ENCODE results near the gene PXT1.

PXT1 gene

DNA sequence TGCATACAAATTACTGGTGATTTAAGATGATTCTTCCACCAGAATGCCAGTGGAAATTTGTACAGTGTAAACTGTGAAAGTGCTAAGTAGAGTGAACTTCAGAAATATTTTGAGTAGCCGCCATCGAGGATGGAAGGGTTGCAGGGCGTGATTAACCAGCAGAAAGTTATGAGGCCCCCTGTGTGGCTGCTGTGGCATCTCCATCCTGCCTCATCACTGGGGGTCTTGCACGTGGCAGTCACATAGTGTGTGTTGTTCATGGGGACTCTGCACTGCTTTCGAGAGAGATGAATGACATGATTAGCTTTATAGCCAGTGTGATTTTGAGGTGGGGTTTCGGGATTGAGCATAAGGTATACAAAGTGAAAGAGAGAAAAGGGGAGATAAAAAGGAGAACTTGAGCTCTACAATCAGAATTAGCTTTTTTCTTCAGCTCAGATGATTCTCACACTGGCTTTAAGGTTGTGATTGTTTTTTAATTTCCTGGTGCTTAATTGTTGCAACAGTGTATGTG is 26.6 kb upstream of the PXT1 start:
- Histone ChIP-seq H3K27me3 (ENCODE audit: insufficient read depth, low read length, poor library complexity) (no peaks in the 10 kb centered on the region), H3K4me1 (ENCODE audit: control insufficient read depth, low read depth, low read length) (no peaks in the 10 kb centered on the region), H2BK15ac (replicated peaks; ENCODE audit: low read depth) (no peak overlapping the region), H4K5ac (ENCODE audit: low read length) (no peak overlapping the region), H3K4me3 (ENCODE audit: low read length) (no peak overlapping the region), H3K18ac (ENCODE audit: low read length) (no peak overlapping the region), H3K9ac (ENCODE audit: low read length) (no peak overlapping the region), H3K23ac (ENCODE audit: low read length) (no peak overlapping the region), H3K79me1 (ENCODE audit: low read length) (peaks cover 10% of the 10 kb centered on the region), H3K27ac (ENCODE audit: low read depth, low read length) (no peak overlapping the region), H3K36me3 (ENCODE audit: control insufficient read depth, insufficient read depth, low read length) (no peaks in the 10 kb centered on the region), H3K56ac (ENCODE audit: low read length) (no peak overlapping the region), H2AK5ac (ENCODE audit: low read length) (no peak overlapping the region), H3K4ac (ENCODE audit: low read depth, low read length) (no peak overlapping the region), H4K8ac (ENCODE audit: low read depth, low read length) (no peak overlapping the region), H3K79me2 (ENCODE audit: control insufficient read depth, insufficient read depth, low read length) (peaks cover 9% of the 10 kb centered on the region), H2BK5ac (ENCODE audit: low read length) (no peak overlapping the region), H3K4me2 (ENCODE audit: low read length) (no peak overlapping the region), H2BK120ac (ENCODE audit: low read depth, low read length) (no peak overlapping the region)
- no peak for DNase-seq
- no CpG with 5 or more reads among the region's 6 CpGs for WGBS (ENCODE audit: extremely low coverage, insufficient coverage, low lambda C conversion rate)

DNA sequence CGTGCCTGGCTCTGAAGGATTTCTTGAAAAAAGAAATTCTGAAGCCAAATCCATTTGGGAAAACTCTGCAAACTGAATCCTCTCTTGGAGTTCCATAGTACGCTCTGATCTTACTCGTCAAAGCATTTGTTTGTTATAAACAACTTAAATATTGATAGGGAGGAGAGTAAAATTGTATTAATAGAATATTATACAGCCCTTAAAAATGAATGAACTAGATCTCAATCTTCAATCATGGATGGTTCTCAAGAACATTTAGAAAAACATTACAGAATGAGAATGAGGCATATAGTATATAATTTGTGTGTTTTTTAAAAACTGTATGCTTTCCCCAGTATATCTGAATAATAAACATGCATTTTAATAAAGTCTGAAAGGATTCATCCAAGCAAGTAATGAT is 25.0 kb upstream of the PXT1 start:
- Histone ChIP-seq H3K18ac (ENCODE audit: low read length) (no peak overlapping the region), H4K5ac (ENCODE audit: low read length) (no peak overlapping the region), H2AK5ac (ENCODE audit: low read length) (no peak overlapping the region), H3K36me3 (ENCODE audit: control insufficient read depth, insufficient read depth, low read length) (no peaks in the 10 kb centered on the region), H3K4me1 (ENCODE audit: control insufficient read depth, low read depth, low read length) (no peaks in the 10 kb centered on the region), H2BK15ac (replicated peaks; ENCODE audit: low read depth) (no peak overlapping the region), H3K79me2 (ENCODE audit: control insufficient read depth, insufficient read depth, low read length) (peaks cover 16% of the 10 kb centered on the region), H3K27me3 (ENCODE audit: insufficient read depth, low read length, poor library complexity) (no peaks in the 10 kb centered on the region), H3K56ac (ENCODE audit: low read length) (no peak overlapping the region), H3K23ac (ENCODE audit: low read length) (no peak overlapping the region), H3K4me3 (ENCODE audit: low read length) (no peak overlapping the region), H4K8ac (ENCODE audit: low read depth, low read length) (no peak overlapping the region), H3K4me2 (ENCODE audit: low read length) (no peak overlapping the region), H3K27ac (ENCODE audit: low read depth, low read length) (no peak overlapping the region), H2BK5ac (ENCODE audit: low read length) (no peak overlapping the region), H2BK120ac (ENCODE audit: low read depth, low read length) (no peak overlapping the region), H3K4ac (ENCODE audit: low read depth, low read length) (no peak overlapping the region), H3K9ac (ENCODE audit: low read length) (no peak overlapping the region), H3K79me1 (ENCODE audit: low read length) (peaks cover 10% of the 10 kb centered on the region)
- no peak for DNase-seq
- no CpG with 5 or more reads among the region's 3 CpGs for WGBS (ENCODE audit: extremely low coverage, insufficient coverage, low lambda C conversion rate)

DNA sequence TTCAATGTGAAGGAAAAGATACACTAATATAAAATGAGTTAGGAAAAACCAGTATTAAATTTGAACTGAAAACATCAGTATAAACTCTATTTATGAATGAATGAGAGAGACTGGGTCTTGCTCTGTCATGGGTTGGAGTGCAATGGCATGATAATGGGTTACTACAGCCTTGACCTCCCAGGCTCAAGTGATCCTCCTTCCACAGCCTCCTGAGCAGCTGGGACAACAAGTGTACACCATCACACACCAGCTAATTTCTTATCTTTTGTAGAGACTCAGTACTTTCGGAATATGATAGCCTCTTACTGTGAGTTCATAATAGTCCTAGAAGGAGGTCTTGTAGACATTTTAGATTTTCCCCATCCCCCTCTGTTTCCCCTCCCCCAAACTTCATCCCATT is 21.6 kb upstream of the PXT1 start:
- no peak overlapping the region for H4K5ac ChIP-seq (ENCODE audit: low read length)
- no peak overlapping the region for H4K8ac ChIP-seq (ENCODE audit: low read depth, low read length)
- no peaks in the 10 kb centered on the region for H3K4me1 ChIP-seq (ENCODE audit: control insufficient read depth, low read depth, low read length)
- peaks cover 16% of the 10 kb centered on the region for H3K79me2 ChIP-seq (ENCODE audit: control insufficient read depth, insufficient read depth, low read length)
- H2BK5ac ChIP-seq (ENCODE audit: low read length) = no peak overlapping the region
- H3K4me3 ChIP-seq (ENCODE audit: low read length) = no peak overlapping the region
- H3K4me2 ChIP-seq (ENCODE audit: low read length) = no peak overlapping the region
- no CpG with 5 or more reads among the region's 1 CpG for WGBS (ENCODE audit: extremely low coverage, insufficient coverage, low lambda C conversion rate)
- H3K9ac ChIP-seq (ENCODE audit: low read length) = no peak overlapping the region
- H2BK120ac ChIP-seq (ENCODE audit: low read depth, low read length) = no peak overlapping the region
- no peak overlapping the region for H2BK15ac ChIP-seq (replicated peaks; ENCODE audit: low read depth)
- no peak overlapping the region for H3K4ac ChIP-seq (ENCODE audit: low read depth, low read length)
- H3K36me3 ChIP-seq (ENCODE audit: control insufficient read depth, insufficient read depth, low read length) = no peaks in the 10 kb centered on the region
- H2AK5ac ChIP-seq (ENCODE audit: low read length) = no peak overlapping the region
- no peaks in the 10 kb centered on the region for H3K27me3 ChIP-seq (ENCODE audit: insufficient read depth, low read length, poor library complexity)
- peaks cover 7% of the 10 kb centered on the region for H3K79me1 ChIP-seq (ENCODE audit: low read length)
- no peak overlapping the region for H3K23ac ChIP-seq (ENCODE audit: low read length)
- no peak overlapping the region for H3K56ac ChIP-seq (ENCODE audit: low read length)
- H3K27ac ChIP-seq (ENCODE audit: low read depth, low read length) = no peak overlapping the region
- no peak for DNase-seq
- no peak overlapping the region for H3K18ac ChIP-seq (ENCODE audit: low read length)

DNA sequence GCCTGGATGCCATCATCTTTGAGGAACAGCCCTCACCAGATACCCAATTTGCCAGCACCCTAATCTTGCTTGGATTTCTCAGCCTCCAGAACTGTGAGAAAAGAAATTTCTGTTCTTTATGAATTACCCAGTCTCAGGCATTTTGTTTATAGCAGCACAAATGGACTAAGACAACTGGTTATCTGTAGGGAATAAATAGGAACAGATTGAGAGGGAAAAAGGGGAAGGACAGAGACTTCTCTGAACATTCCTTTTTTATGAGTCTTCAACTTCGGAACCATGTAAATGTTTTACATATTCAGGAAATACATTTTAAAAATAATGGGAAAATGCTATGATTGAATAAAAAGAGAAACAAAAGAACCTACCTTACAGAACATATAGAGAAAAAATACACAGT is 21.0 kb upstream of the PXT1 start:
- Histone ChIP-seq H3K4ac (ENCODE audit: low read depth, low read length) (no peak overlapping the region), H3K23ac (ENCODE audit: low read length) (no peak overlapping the region), H4K8ac (ENCODE audit: low read depth, low read length) (no peak overlapping the region), H3K4me3 (ENCODE audit: low read length) (no peak overlapping the region), H4K5ac (ENCODE audit: low read length) (no peak overlapping the region), H2BK120ac (ENCODE audit: low read depth, low read length) (no peak overlapping the region), H3K36me3 (ENCODE audit: control insufficient read depth, insufficient read depth, low read length) (no peaks in the 10 kb centered on the region), H3K27me3 (ENCODE audit: insufficient read depth, low read length, poor library complexity) (no peaks in the 10 kb centered on the region), H3K4me1 (ENCODE audit: control insufficient read depth, low read depth, low read length) (no peaks in the 10 kb centered on the region), H2AK5ac (ENCODE audit: low read length) (no peak overlapping the region), H3K79me2 (ENCODE audit: control insufficient read depth, insufficient read depth, low read length) (peaks cover 13% of the 10 kb centered on the region), H2BK5ac (ENCODE audit: low read length) (no peak overlapping the region), H3K56ac (ENCODE audit: low read length) (no peak overlapping the region), H3K4me2 (ENCODE audit: low read length) (no peak overlapping the region), H2BK15ac (replicated peaks; ENCODE audit: low read depth) (no peak overlapping the region), H3K18ac (ENCODE audit: low read length) (no peak overlapping the region), H3K9ac (ENCODE audit: low read length) (no peak overlapping the region), H3K79me1 (ENCODE audit: low read length) (peaks cover 5% of the 10 kb centered on the region), H3K27ac (ENCODE audit: low read depth, low read length) (no peak overlapping the region)
- no peak for DNase-seq
- no CpG with 5 or more reads among the region's 1 CpG for WGBS (ENCODE audit: extremely low coverage, insufficient coverage, low lambda C conversion rate)

DNA sequence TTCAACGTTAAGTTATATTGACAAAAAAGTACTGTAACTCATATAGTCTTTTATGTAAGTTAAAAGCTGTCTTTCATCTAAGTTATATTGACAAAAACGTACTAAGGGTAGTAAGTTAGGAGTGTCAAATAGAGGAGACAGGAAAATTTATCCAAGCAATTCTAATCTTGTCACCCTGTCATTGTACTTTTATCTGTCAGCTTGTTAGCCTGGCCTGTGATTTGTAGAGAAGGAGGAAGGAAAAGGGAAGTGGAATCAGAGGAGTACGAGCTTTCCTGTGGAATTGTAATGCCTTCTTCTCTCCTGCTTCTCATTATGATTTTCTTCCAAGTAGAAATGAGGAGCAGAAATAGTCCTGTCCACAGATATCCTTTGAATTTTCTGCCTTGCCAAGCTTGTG is 19.0 kb upstream of the PXT1 start:
- no peak overlapping the region for H2BK5ac ChIP-seq (ENCODE audit: low read length)
- H3K79me1 ChIP-seq (ENCODE audit: low read length) = peaks cover 7% of the 10 kb centered on the region
- no peak overlapping the region for H3K4ac ChIP-seq (ENCODE audit: low read depth, low read length)
- H3K27ac ChIP-seq (ENCODE audit: low read depth, low read length) = no peak overlapping the region
- no peak overlapping the region for H2BK120ac ChIP-seq (ENCODE audit: low read depth, low read length)
- H3K56ac ChIP-seq (ENCODE audit: low read length) = no peak overlapping the region
- no peak overlapping the region for H2AK5ac ChIP-seq (ENCODE audit: low read length)
- H3K23ac ChIP-seq (ENCODE audit: low read length) = no peak overlapping the region
- H3K9ac ChIP-seq (ENCODE audit: low read length) = no peak overlapping the region
- H3K18ac ChIP-seq (ENCODE audit: low read length) = no peak overlapping the region
- no peaks in the 10 kb centered on the region for H3K27me3 ChIP-seq (ENCODE audit: insufficient read depth, low read length, poor library complexity)
- peaks cover 18% of the 10 kb centered on the region for H3K79me2 ChIP-seq (ENCODE audit: control insufficient read depth, insufficient read depth, low read length)
- no peak overlapping the region for H4K8ac ChIP-seq (ENCODE audit: low read depth, low read length)
- no CpG with 5 or more reads among the region's 3 CpGs for WGBS (ENCODE audit: extremely low coverage, insufficient coverage, low lambda C conversion rate)
- H3K4me2 ChIP-seq (ENCODE audit: low read length) = no peak overlapping the region
- no peak overlapping the region for H3K4me3 ChIP-seq (ENCODE audit: low read length)
- no peak overlapping the region for H2BK15ac ChIP-seq (replicated peaks; ENCODE audit: low read depth)
- H4K5ac ChIP-seq (ENCODE audit: low read length) = no peak overlapping the region
- H3K4me1 ChIP-seq (ENCODE audit: control insufficient read depth, low read depth, low read length) = no peaks in the 10 kb centered on the region
- DNase-seq = no peak
- H3K36me3 ChIP-seq (ENCODE audit: control insufficient read depth, insufficient read depth, low read length) = no peaks in the 10 kb centered on the region

DNA sequence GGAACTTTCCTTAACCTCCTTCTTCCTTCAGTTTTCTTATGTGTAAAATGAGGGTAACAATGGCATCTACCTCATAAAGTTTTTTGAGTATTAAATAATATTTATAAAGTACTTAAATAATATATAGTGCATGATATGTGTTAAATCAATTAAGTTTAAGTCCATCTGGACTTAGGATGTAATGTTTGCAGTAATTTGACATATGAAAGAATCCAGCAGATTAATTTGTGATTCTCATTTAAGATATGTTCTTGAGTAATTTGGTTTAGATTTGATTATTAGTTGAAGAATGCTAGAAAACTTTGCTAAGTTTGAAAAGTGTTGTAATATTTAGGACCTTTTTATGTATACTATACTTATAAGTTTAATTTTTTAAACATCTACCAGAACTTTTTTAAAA is 18.3 kb upstream of the PXT1 start:
- Histone ChIP-seq H3K56ac (ENCODE audit: low read length) (no peak overlapping the region), H3K18ac (ENCODE audit: low read length) (no peak overlapping the region), H3K4me3 (ENCODE audit: low read length) (no peak overlapping the region), H3K27ac (ENCODE audit: low read depth, low read length) (no peak overlapping the region), H4K5ac (ENCODE audit: low read length) (no peak overlapping the region), H3K27me3 (ENCODE audit: insufficient read depth, low read length, poor library complexity) (no peaks in the 10 kb centered on the region), H3K36me3 (ENCODE audit: control insufficient read depth, insufficient read depth, low read length) (no peaks in the 10 kb centered on the region), H3K79me2 (ENCODE audit: control insufficient read depth, insufficient read depth, low read length) (peaks cover 20% of the 10 kb centered on the region), H3K23ac (ENCODE audit: low read length) (no peak overlapping the region), H2BK120ac (ENCODE audit: low read depth, low read length) (no peak overlapping the region), H2BK15ac (replicated peaks; ENCODE audit: low read depth) (no peak overlapping the region), H3K9ac (ENCODE audit: low read length) (no peak overlapping the region), H2AK5ac (ENCODE audit: low read length) (no peak overlapping the region), H3K4ac (ENCODE audit: low read depth, low read length) (no peak overlapping the region), H2BK5ac (ENCODE audit: low read length) (no peak overlapping the region), H3K79me1 (ENCODE audit: low read length) (peaks cover 7% of the 10 kb centered on the region), H4K8ac (ENCODE audit: low read depth, low read length) (no peak overlapping the region), H3K4me2 (ENCODE audit: low read length) (no peak overlapping the region), H3K4me1 (ENCODE audit: control insufficient read depth, low read depth, low read length) (no peaks in the 10 kb centered on the region)
- no peak for DNase-seq
